Tibial nerve (tissue), 4 donors: ENCODE results near the gene WNT4. TPM values are rescaled to one million over a fixed set of nuclear protein-coding genes. Genes with fewer than 3 reads are reported as not detected.

Experiments used
- DNase-seq, 2 donors: peaks; one replicate each; pipeline ENCODE4 v3.0.0-alpha.2; 2019; ENCODE audit warnings: low spot score in 2 of 2
- H3K27ac ChIP-seq, 4 donors: fragments of 200-600 bp; sonication (generic) in 3 of 4; one replicate each; pipeline ENCODE4 v1.5.1; 2017 to 2019; ENCODE audit warnings: mild to moderate bottlenecking in 1 of 4
- H3K27me3 ChIP-seq, 2 donors: fragments of 200-600 bp; sonication (generic) in 1 of 2; one replicate each; pipeline versions ENCODE4 v1.5.1 to v1.6.0; 2017 to 2019
- H3K36me3 ChIP-seq, 3 donors: fragments of 200-600 bp; sonication (generic); one replicate each; pipeline ENCODE4 v1.5.1; 2018 to 2019
- H3K4me1 ChIP-seq, 4 donors: fragments of 200-600 bp; sonication (generic) in 3 of 4; one replicate each; pipeline ENCODE4 v1.5.1; 2017 to 2019
- H3K4me3 ChIP-seq, 4 donors: fragments of 200-600 bp; sonication (generic) in 3 of 4; one replicate each; pipeline ENCODE4 v1.5.1; 2017 to 2019; ENCODE audit warnings: mild to moderate bottlenecking in 1 of 4, moderate library complexity in 1 of 4
- H3K9me3 ChIP-seq, 4 donors: fragments of 200-600 bp; sonication (generic) in 3 of 4; one replicate each; pipeline ENCODE4 v1.5.1; 2017 to 2019
- CTCF ChIP-seq, 5 experiments: fragments of 200-600 bp in 3 of 5; fragments of 450-650 bp in 2 of 5; sonication (generic) in 3 of 5; IDR thresholded peaks; one replicate each; pipeline ENCODE4 v1.5.1; 2016 to 2019; ENCODE audit warnings: antibody characterized with exemption in 5 of 5, mild to moderate bottlenecking in 3 of 5, moderate library complexity in 2 of 5
- EP300 ChIP-seq, 2 donors: sonication (generic); formaldehyde crosslinking; IDR thresholded peaks; one replicate each; pipeline ENCODE4 v1.6.1; 2017; ENCODE audit warnings: antibody characterized with exemption in 2 of 2, mild to moderate bottlenecking in 1 of 2
- POLR2A ChIP-seq, 2 donors: fragments of 450-650 bp; IDR thresholded peaks; one replicate each; pipeline ENCODE4 v1.6.1; 2017; ENCODE audit warnings: antibody characterized with exemption in 2 of 2, mild to moderate bottlenecking in 2 of 2, moderate library complexity in 2 of 2
- WGBS, 2 donors: methylation state at CpG; one replicate each; pipeline ENCODE4 v1.1.5; 2018; 5-methylcytosine and 5-hydroxymethylcytosine counted together
- total RNA-seq, 4 donors: library from RNA; depleted of rRNA; stranded (reverse); fragments of >200 nt; gene quantifications; one replicate each; pipeline ENCODE4 v1.1.0, GENCODE V29; 2016

WNT4 gene
- total RNA-seq, 4 donors from 2014 or later = under 0.01 to 0.63 (median 0.20) TPM; not detected in 1

GRCh38 chr1:22157359-22157966 is 14.6 kb upstream of the WNT4 start:
- Histone ChIP-seq H3K27ac (no peak overlapping the region), H3K4me3 (no peak overlapping the region), H3K27me3 (peaks cover 0 to 4% of the 10 kb centered on the region in 2 donors), H3K9me3 (no peaks in the 10 kb centered on the region), H3K4me1 (no peaks in the 10 kb centered on the region), H3K36me3 (no peaks in the 10 kb centered on the region)
- TF ChIP-seq CTCF (IDR thresholded peaks at IDR 0.05) (no peak), EP300 (IDR thresholded peaks at IDR 0.05) (no peak), POLR2A (IDR thresholded peaks at IDR 0.05) (no peak)
- 83 to 97% methylated on average over 7 to 8 of the region's 9 CpGs for WGBS, 2 donors
- DNase-seq = no peak

GRCh38 chr1:22155517-22155916 is 12.6 kb upstream of the WNT4 start:
- no peaks in the 10 kb centered on the region for H3K36me3 ChIP-seq
- no peaks in the 10 kb centered on the region for H3K9me3 ChIP-seq
- no peak for DNase-seq
- no peak for TF ChIP-seq POLR2A (IDR thresholded peaks at IDR 0.05)
- H3K4me1 ChIP-seq = no peaks in the 10 kb centered on the region
- H3K27ac ChIP-seq = no peak overlapping the region
- peaks cover 0 to 4% of the 10 kb centered on the region in 2 donors for H3K27me3 ChIP-seq
- 95 to 96% methylated on average over 4 of the region's 4 CpGs for WGBS, 2 donors
- H3K4me3 ChIP-seq = no peak overlapping the region

- 68 to 69% methylated on average over 6 of the region's 6 CpGs for WGBS, 2 donors
- Histone ChIP-seq H3K27me3 (peaks cover 0 to 8% of the 10 kb centered on the region in 2 donors), H3K36me3 (no peaks in the 10 kb centered on the region), H3K9me3 (no peaks in the 10 kb centered on the region), H3K4me1 (no peaks in the 10 kb centered on the region), H3K4me3 (no peak overlapping the region), H3K27ac (no peak overlapping the region)
- no peak for DNase-seq
- TF ChIP-seq EP300 (IDR thresholded peaks at IDR 0.05) (no peak), CTCF (IDR thresholded peaks at IDR 0.05) (no peak), POLR2A (IDR thresholded peaks at IDR 0.05) (no peak)
Observed at GRCh38 chr1:22154626-22155025, 11.7 kb upstream of the WNT4 start.

- TF ChIP-seq EP300 (IDR thresholded peaks at IDR 0.05) (no peak), POLR2A (IDR thresholded peaks at IDR 0.05) (no peak), CTCF (IDR thresholded peaks at IDR 0.05) (no peak)
- Histone ChIP-seq H3K36me3 (no peaks in the 10 kb centered on the region), H3K27me3 (peaks cover 0 to 8% of the 10 kb centered on the region in 2 donors), H3K4me1 (no peaks in the 10 kb centered on the region), H3K4me3 (no peak overlapping the region), H3K27ac (no peak overlapping the region), H3K9me3 (no peaks in the 10 kb centered on the region)
- 72 to 74% methylated on average over 25 of the region's 25 CpGs for WGBS, 2 donors
- DNase-seq = no peak
Observed at GRCh38 chr1:22153660-22154437, 11.0 kb upstream of the WNT4 start.

- no peak overlapping the region for H3K27ac ChIP-seq
- no peak overlapping the region for H3K4me3 ChIP-seq
- H3K36me3 ChIP-seq = no peaks in the 10 kb centered on the region
- WGBS, 2 donors = 77 to 79% methylated on average over 6 of the region's 6 CpGs
- no peaks in the 10 kb centered on the region for H3K4me1 ChIP-seq
- no peaks in the 10 kb centered on the region for H3K9me3 ChIP-seq
- no peak for DNase-seq
- TF ChIP-seq EP300 (IDR thresholded peaks at IDR 0.05) (no peak), POLR2A (IDR thresholded peaks at IDR 0.05) (no peak), CTCF (IDR thresholded peaks at IDR 0.05) (no peak)
- H3K27me3 ChIP-seq = peaks cover 0 to 29% of the 10 kb centered on the region in 2 donors
Observed at GRCh38 chr1:22150923-22151322, 8.0 kb upstream of the WNT4 start.
